Measurements from ENCODE around the gene MDM2. TPM values are rescaled to one million over a fixed set of nuclear protein-coding genes. Genes with fewer than 3 reads are reported as not detected.

Gene MDM2
- total and polyA plus RNA-seq, 2 donors (not counting 3 experiments of a cell fraction or from before 2014, with no cell fraction given), result 16.7 to 270 TPM

DNA sequence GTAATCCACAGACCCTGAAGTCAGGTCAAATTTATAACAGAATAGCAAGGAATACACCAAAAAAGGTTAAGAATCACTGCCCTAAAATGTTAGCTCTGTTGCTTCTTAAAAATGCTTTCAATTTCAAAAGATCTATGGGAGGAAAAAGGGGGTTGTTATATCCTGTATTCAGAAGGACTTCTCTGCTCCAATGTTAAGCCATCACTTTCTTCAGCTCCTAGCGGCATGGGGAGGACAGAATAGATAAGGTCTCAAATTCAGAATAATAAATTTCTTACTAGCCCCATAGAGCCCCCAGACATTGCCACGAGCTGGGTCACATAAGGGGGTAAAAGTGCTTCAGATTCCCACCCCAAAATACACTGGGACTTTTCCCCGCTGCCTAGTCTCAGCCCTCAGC, 75.2 kb downstream of the MDM2 start:
- intact Hi-C loops (cut with micrococcal nuclease) (no loop called here), dilution Hi-C loops (cut with MboI; ENCODE audit: extremely low pct_ligation_motif_present, low sequenced_read_pairs) (no loop called here)
- CTCF ChIA-PET, result no interaction called here
- H3K9ac ChIP-seq (replicated peaks; ENCODE audit: extremely low read depth, insufficient read depth, low read length), result no peak overlapping the region
- no peaks in the 10 kb centered on the region for H3K79me2 ChIP-seq (ENCODE audit: control insufficient read depth, insufficient read depth, low read length)
- H4K20me1 ChIP-seq (replicated peaks; ENCODE audit: control insufficient read depth, extremely low read depth, insufficient read depth, low read length), result no peaks in the 10 kb centered on the region
- no peak overlapping the region for H3K4me2 ChIP-seq (ENCODE audit: insufficient read depth, low read length)
- FAIRE-seq, result no peak
- H3K27ac ChIP-seq (ENCODE audit: insufficient read depth, low read depth, low read length), result no peak overlapping the region
- DNase-seq (ENCODE audit: low read depth, low spot score), result no peak
- H2AFZ ChIP-seq (ENCODE audit: low read depth, low read length), result no peak overlapping the region
- no peaks in the 10 kb centered on the region for H3K9me3 ChIP-seq (replicated peaks; ENCODE audit: control insufficient read depth, insufficient read depth, low read length)
- TF ChIP-seq POLR2AphosphoS5 (IDR thresholded peaks at IDR 0.05; ENCODE audit: insufficient read depth, low read depth, low read length) (no peak), POLR2A (IDR thresholded peaks at IDR 0.05; ENCODE audit: low read depth, low read length) (no peak), FOS (IDR thresholded peaks at IDR 0.05; ENCODE audit: borderline replicate concordance, insufficient read depth, low read length) (no peak), MAX (IDR thresholded peaks at IDR 0.05; ENCODE audit: insufficient read depth, insufficient read length) (no peak), GATA2 (IDR thresholded peaks at IDR 0.05; ENCODE audit: insufficient read depth, insufficient read length, low read depth, low read length) (no peak), MYC (IDR thresholded peaks at IDR 0.05; ENCODE audit: low read depth, low read length) (no peak), CTCF (IDR thresholded peaks at IDR 0.05; ENCODE audit: extremely low read depth in 1 of 2, insufficient read depth in 1 of 2, low read depth in 1 of 2, low read length in 2 of 2) (no peak), EZH2 (IDR thresholded peaks at IDR 0.05; ENCODE audit: borderline replicate concordance, low read depth, low read length, severe bottlenecking) (no peak), JUN (IDR thresholded peaks at IDR 0.05; ENCODE audit: borderline replicate concordance, insufficient read depth, insufficient read length, low read depth) (no peak)
- POLR2A ChIA-PET, result no interaction called here
- peaks cover 2 to 13% of the 10 kb centered on the region in 2 experiments for H3K27me3 ChIP-seq (ENCODE audit: control insufficient read depth in 2 of 2, insufficient read depth in 2 of 2, low read length in 2 of 2)
- no peaks in the 10 kb centered on the region for H3K4me1 ChIP-seq (ENCODE audit: control insufficient read depth, extremely low read depth, insufficient read depth, low read length)
- BruUV-seq (replicated peaks), result no TSS peak
- H3K9me1 ChIP-seq (replicated peaks; ENCODE audit: control insufficient read depth, extremely low read depth, insufficient read depth, low read length), result no peaks in the 10 kb centered on the region
- H3K36me3 ChIP-seq (ENCODE audit: control insufficient read depth in 2 of 2, extremely low read depth in 1 of 2, insufficient read depth in 2 of 2, low read length in 2 of 2), result no peaks in the 10 kb centered on the region
- H3K4me3 ChIP-seq (replicated peaks in 1 of 3; ENCODE audit: insufficient read depth in 1 of 3, low read depth in 1 of 3, low read length in 3 of 3), result no peak overlapping the region
